Measurements from ENCODE around the gene MBNL1. TPM values are rescaled to one million over a fixed set of nuclear protein-coding genes. Genes with fewer than 3 reads are reported as not detected.
"Not testable (repeated sequence)": the region's sequence is repeated elsewhere in the genome, so short reads cannot be mapped to it uniquely, and the experiment has no call there.

MBNL1 gene
- total RNA-seq, 2 experiments from 2014 or later = 385 to 392 TPM

DNA sequence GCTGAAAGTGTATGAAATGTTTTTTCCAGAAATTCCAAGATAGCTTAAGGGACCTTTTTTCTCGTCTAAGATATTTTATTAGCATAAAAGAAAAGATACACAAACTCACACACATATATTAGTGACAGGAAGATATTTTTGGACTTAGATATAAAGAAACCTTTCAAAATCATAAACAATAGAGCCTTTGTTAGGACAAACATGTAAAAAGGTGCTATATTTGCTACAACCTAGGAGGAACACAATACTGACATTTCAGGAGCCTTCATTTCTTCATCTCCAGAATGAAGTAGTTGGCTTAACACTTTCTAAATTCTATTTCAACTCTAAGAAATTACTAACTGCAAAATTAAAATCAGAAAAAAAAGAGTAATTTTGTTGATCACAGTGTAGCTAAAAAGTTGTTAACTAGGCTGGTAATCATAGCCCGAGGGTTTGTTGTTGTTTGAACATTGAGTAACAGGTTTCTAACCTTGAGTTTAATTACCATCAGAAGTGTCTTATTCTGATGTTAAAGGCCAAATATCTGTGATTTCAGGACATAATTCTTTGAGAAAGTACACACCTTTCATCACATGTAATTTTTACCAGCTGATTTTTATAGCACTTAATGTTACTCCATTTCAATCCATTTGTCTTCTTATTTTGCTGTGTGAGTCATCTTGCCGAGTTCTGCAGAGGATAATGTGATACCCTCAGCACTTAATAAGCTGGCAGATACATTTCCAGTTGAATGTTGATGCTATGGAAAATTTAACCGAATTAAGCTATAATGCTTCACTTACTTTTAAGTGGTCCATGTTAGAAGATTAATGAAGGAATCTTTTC is 97.3 kb downstream of the MBNL1 start:
- no peak for DNase-seq
- Mint-ChIP-seq H3K36me3 (peaks cover 78% of the 10 kb centered on the region), H3K4me1 (peaks cover 80% of the 10 kb centered on the region), H3K9me3 (peaks cover 29% of the 10 kb centered on the region), H3K4me3 (no peak overlapping the region), H3K27ac (no peak overlapping the region), H3K27me3 (no peaks in the 10 kb centered on the region)

DNA sequence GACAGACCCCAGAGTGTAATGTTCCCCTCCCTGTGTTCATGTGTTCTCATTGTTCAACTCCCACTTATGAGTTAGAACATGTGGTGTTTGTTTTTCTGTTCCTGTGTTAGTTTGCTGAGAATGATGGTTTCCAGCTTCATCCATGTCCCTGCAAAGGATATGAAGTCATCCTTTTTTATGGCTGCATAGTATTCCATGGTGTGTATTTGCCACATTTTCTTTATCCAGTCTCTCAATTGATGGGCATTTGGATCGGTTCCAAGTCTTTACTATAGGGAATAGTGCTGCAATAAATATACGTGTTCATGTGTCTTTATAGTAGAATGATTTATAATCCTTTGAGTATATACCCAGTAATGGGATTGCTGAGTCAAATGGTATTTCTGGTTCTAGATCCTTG is 98.5 kb downstream of the MBNL1 start:
- H3K9me3 Mint-ChIP-seq = peaks cover 32% of the 10 kb centered on the region
- DNase-seq, H3K27me3 Mint-ChIP-seq, H3K4me3 Mint-ChIP-seq: not testable (repeated sequence)
- peaks cover 79% of the 10 kb centered on the region for H3K4me1 Mint-ChIP-seq
- H3K36me3 Mint-ChIP-seq = peaks cover 83% of the 10 kb centered on the region
- H3K27ac Mint-ChIP-seq = peak overlapping the region; percentile 71

DNA sequence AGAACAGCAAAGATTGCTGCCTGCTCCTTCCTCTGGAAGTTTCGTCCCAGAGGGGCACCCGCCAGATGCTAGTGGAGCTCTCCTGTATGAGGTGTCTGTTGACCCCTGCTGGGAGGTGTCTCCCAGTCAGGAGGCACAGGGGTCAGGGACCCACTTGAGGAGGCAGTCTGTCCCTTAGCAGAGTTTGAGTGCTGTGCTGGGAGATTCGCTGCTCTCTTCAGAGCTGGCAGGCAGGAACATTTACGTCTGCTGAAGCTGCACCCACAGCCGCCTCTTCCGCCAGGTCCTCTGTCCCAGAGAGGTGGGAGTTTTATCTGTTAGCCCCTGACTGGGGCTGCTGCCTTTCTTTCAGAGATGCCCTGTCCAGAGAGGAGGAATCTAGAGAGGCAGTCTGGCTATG is 103.9 kb downstream of the MBNL1 start:
- Mint-ChIP-seq H3K9me3 (peaks cover 29% of the 10 kb centered on the region), H3K27ac (peak overlapping the region; percentile 46), H3K4me1 (peaks cover 77% of the 10 kb centered on the region), H3K36me3 (peaks cover 82% of the 10 kb centered on the region)
- DNase-seq, H3K4me3 Mint-ChIP-seq, H3K27me3 Mint-ChIP-seq: not testable (repeated sequence)

DNA sequence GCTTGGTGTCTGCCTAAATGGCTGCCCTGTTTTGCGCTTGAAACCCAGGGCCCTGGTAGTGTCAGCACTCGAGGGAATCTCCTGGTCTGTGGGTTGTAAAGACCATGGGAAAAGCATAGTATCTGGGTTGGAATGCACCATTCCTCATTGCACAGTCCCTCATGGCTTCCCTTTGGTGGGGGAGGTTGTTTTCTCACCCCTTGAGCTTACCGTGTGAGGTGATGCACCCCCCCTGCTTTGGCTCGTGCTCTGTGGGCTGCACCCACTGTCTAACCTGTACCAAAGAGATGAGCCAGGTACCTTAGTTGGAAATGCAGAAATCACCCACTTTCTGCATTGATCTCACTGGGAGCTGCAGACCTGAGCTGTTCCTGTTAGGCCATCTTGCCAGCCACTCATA is 104.7 kb downstream of the MBNL1 start:
- Mint-ChIP-seq H3K9me3 (peaks cover 22% of the 10 kb centered on the region), H3K27ac (no peak overlapping the region), H3K36me3 (peaks cover 79% of the 10 kb centered on the region), H3K27me3 (no peaks in the 10 kb centered on the region), H3K4me1 (peaks cover 72% of the 10 kb centered on the region), H3K4me3 (no peak overlapping the region)
- no peak for DNase-seq

DNA sequence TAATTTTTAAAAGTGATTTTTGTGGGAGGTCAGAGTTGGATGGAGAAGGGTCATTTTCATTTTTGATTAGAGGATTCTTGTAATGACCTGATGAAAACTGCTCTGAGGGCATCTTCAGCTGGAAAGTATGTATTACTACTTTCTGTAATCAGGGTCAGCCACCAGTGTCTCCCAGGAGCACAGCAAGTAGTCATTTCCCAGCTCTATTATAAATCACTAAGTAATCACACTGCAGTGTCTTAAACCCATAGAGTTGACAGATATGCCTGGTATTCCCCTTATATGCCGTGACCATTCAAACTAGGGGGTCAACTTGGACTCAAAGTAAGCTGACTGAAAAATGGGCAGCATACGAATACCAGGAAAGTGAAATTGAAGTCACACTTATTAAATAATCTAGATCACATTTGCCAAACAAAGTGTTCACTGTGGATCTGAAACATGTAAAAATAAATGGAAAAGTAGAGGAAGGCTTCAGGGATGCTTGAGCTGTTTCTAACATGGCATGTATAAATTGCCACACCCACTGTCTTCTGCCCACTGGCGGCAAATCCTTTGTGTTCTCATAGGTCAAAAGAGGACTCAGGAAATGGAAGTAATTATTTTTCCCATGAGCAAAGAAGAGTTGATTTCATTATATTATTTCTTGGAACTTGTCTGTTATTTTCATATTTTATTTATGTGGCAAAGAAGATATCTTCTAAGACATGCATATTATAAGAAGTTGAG is 105.7 kb downstream of the MBNL1 start:
- Mint-ChIP-seq H3K36me3 (peaks cover 70% of the 10 kb centered on the region), H3K4me1 (peaks cover 69% of the 10 kb centered on the region), H3K9me3 (peaks cover 21% of the 10 kb centered on the region), H3K27me3 (no peaks in the 10 kb centered on the region), H3K4me3 (no peak overlapping the region), H3K27ac (peak overlapping the region; percentile 14)
- no peak for DNase-seq

DNA sequence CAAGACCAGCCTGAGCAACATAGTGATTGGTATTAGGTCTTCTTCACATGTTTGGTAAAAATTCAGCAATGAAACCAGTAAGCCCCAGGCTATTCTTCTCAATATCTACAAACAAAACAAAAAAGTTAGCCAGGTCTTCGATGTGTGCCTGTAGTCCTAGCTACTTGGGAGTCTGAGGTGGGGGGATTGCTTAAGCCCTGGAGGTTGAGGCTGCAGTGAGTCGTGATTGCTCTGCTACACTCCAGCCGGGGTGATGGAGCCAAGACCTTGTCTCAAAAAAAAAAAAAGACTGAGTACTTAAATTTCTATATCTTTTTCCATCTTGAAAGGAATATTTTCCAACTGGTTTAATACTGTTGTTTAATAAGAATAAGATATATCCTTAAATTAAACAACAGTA is 106.8 kb downstream of the MBNL1 start:
- H3K4me1 Mint-ChIP-seq = peaks cover 67% of the 10 kb centered on the region
- H3K4me3 Mint-ChIP-seq = no peak overlapping the region
- peaks cover 62% of the 10 kb centered on the region for H3K36me3 Mint-ChIP-seq
- H3K27me3 Mint-ChIP-seq = no peaks in the 10 kb centered on the region
- DNase-seq = no peak
- no peak overlapping the region for H3K27ac Mint-ChIP-seq
- peaks cover 14% of the 10 kb centered on the region for H3K9me3 Mint-ChIP-seq

DNA sequence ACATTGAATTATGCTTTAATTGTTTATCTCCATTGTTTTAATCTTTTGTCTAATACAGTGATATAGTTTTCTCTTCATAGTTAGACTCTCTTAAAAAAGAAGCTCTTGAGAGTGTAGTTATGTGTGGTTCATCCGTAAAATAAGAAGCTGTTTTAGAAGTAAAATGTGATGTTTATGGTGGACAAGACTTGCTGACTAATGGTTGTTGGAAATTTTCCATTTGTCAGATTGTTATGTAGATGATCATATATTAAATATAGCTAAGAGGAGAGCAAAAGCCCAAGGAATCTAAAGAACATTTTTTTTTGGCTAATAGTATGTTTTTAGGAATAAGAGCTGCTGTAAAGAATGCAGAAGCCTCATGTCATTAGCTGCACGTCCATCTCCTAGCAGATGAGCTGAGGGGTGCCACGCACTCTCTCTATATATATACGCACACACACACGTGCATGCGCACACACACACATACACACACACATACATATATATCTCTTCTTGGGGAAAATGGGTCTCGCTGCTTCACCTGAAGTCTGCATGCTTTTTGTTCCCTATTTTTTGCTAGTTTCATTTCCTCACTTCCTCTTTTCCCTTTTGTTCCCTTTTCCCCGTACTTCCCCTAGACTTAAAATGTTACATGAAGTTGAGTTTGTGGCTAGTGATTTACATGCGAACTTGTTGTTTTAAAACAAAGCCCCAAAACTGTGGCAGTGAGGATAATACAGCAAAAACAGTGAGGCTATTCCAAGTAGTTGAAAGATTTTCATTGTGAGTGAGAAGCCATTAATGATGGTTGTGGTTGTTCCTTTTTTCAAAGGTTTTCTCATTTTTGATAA is 107.8 kb downstream of the MBNL1 start:
- Mint-ChIP-seq H3K27me3 (no peaks in the 10 kb centered on the region), H3K36me3 (peaks cover 51% of the 10 kb centered on the region), H3K27ac (peak overlapping the region; percentile 80), H3K9me3 (peaks cover 10% of the 10 kb centered on the region), H3K4me3 (no peak overlapping the region), H3K4me1 (peaks cover 60% of the 10 kb centered on the region)
- DNase-seq = no peak

DNA sequence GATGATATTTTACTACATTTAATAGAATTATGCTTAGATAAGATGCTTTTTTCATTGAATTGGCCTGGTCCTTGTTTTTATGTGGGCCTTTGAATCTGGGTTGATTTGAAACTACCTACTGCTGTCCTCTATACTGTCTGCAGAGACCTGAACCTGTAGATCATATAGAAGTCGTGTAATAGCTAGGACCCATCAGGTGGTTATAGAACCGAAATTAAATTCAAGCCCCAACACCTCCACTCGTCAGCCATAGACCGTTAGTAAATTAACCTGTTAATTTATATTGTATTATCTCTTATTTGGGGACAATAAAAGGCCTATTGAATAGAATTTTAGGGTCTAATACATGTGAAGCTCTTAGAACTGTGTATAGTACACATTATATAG is 108.4 kb downstream of the MBNL1 start:
- peaks cover 45% of the 10 kb centered on the region for H3K36me3 Mint-ChIP-seq
- no peak for DNase-seq
- no peaks in the 10 kb centered on the region for H3K27me3 Mint-ChIP-seq
- H3K4me3 Mint-ChIP-seq = no peak overlapping the region
- H3K27ac Mint-ChIP-seq = peak overlapping the region; percentile 80
- peaks cover 60% of the 10 kb centered on the region for H3K4me1 Mint-ChIP-seq
- H3K9me3 Mint-ChIP-seq = peaks cover 7% of the 10 kb centered on the region

DNA sequence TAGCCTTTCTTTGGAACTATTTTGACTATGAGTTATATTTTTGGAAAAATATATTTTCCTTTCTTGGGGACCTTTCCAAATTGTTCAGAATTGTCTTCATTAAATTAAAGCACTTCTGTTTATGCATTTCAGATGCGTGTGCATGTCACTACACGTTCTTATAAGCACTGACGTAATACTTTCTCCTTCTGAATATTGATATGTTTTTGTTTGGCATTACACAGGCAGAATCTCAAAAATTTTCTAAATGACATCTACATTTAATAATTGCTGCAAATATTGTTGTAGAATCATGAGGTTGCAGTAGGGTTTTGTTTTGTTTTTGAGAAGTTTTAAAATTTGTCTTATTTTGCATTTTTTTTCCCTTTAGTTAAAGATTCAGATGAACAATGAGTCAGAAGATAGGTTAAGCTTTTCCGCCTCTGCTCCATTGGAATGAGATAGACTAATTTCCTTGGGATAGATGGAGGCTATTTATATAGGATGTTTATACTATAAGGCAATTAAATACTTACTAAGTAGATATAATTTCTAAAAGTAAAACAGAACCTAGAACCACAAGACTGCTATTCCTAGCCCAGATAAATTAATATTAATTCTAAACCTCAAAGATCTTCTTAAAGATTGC is 110.8 kb downstream of the MBNL1 start:
- Mint-ChIP-seq H3K27me3 (no peaks in the 10 kb centered on the region), H3K4me3 (no peak overlapping the region), H3K27ac (peak overlapping the region; percentile 29), H3K36me3 (peaks cover 40% of the 10 kb centered on the region), H3K4me1 (peaks cover 71% of the 10 kb centered on the region), H3K9me3 (peaks cover 2% of the 10 kb centered on the region)
- no peak for DNase-seq

DNA sequence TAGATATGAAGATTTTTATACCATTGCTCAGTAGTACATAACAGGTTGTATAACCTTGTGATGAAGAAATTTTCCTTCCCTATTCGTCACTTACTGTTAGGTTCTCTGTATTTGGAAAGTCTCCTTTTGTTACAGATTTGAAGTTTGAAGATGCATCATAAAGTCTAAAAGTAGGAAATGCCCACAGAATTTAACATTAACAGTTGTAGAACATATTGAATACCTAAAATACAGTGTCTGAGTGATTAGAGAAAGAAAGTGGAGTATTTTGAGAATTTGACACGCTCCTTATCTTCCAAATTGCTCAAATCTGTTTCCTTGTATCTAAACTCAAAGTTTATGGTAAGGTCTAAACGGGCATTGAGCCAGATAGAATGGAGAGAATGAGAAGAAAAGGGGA is 111.3 kb downstream of the MBNL1 start:
- H3K27ac Mint-ChIP-seq = peak overlapping the region; percentile 75
- no peak for DNase-seq
- no peak overlapping the region for H3K4me3 Mint-ChIP-seq
- no peaks in the 10 kb centered on the region for H3K27me3 Mint-ChIP-seq
- peaks cover 2% of the 10 kb centered on the region for H3K9me3 Mint-ChIP-seq
- H3K36me3 Mint-ChIP-seq = peaks cover 35% of the 10 kb centered on the region
- H3K4me1 Mint-ChIP-seq = peaks cover 71% of the 10 kb centered on the region

DNA sequence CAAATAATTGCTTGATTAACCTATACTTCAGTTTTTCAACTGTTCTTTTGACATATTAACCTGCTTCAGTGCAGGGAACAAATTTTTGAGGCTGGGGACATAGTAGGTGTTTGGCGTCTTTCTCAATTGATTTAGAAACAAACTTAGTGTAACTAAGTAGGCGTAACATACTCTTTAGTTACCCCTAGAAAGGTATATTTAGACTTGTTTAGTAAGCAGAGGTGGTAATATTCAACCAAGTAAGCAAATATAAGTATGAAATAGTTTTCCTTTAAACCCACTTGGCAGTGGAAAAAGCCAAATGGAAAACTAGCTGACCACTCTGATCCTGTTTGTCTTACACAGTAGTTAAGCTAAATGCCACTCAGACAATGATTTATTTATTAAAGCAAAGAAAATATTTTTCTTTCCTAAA is 113.2 kb downstream of the MBNL1 start:
- no peak for DNase-seq
- Mint-ChIP-seq H3K9me3 (peaks cover under 1% of the 10 kb centered on the region), H3K27me3 (no peaks in the 10 kb centered on the region), H3K4me1 (peaks cover 70% of the 10 kb centered on the region), H3K36me3 (peaks cover 31% of the 10 kb centered on the region), H3K4me3 (no peak overlapping the region), H3K27ac (peak overlapping the region; percentile 77)

DNA sequence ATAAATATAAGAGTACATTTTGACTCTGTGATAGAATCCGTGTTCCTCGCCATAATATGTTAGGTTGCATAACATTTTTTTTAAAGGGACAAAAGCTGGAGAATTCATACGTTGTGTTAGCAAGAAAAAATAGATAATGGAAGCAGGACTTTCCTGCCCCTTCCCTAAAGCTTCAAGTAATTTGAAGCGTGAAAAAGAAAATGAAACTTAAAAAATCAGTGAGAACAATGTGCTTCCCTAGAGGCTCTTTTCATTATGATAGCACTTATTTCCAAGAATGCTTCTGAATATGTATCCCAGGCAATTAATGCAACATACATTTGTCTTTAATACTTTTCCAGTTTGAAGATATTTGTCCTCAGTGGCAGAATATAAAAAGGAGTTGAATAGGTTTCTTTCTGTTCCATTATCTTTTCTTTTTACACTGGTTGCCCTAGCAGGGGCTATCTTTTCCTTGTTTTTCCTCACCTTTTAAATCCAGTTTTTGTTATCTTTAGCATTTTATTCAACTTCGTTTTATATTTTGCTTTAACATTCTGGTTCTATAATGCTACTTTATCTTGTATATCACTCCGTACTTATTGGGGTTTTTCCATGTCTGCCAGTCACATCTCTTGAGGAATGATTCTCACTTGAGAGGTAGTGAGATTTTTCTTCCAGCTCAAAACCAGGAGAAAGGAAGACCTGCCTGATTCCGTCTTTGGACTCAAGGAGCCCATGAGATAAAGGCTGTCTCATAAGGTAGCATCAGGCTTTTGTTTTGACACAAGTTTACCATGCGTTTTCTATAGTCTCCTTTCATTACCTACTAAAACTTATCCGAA is 113.8 kb downstream of the MBNL1 start:
- no peak for DNase-seq
- Mint-ChIP-seq H3K27me3 (no peaks in the 10 kb centered on the region), H3K9me3 (no peaks in the 10 kb centered on the region), H3K27ac (peak overlapping the region; percentile 88), H3K4me3 (peak overlapping the region; percentile 63), H3K4me1 (peaks cover 71% of the 10 kb centered on the region), H3K36me3 (peaks cover 29% of the 10 kb centered on the region)

DNA sequence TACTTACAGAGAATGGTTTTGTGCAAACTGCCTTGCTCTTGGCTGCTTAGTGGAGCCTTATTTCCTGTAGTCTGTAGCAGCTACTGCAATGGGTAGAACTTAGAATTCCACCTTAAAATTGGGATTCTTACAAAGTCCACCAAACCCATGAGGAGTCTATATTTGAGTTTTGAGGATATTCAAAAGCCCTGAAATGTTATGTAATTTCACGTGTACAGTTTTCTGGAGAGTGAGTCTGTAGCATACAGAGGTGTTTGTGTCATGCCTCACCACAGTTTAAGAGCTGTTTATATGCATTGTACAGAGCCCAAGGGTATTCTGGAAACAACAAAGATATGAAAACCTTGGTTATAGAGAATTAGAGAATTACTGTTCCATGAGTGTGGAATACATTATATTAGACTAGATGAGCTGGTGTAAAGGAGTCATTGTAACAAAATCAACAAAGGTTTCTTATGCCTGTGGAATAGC is 114.4 kb downstream of the MBNL1 start:
- Mint-ChIP-seq H3K36me3 (peaks cover 23% of the 10 kb centered on the region), H3K27me3 (no peaks in the 10 kb centered on the region), H3K9me3 (no peaks in the 10 kb centered on the region), H3K4me3 (no peak overlapping the region), H3K4me1 (peaks cover 70% of the 10 kb centered on the region), H3K27ac (peak overlapping the region; percentile 88)
- DNase-seq = no peak

DNA sequence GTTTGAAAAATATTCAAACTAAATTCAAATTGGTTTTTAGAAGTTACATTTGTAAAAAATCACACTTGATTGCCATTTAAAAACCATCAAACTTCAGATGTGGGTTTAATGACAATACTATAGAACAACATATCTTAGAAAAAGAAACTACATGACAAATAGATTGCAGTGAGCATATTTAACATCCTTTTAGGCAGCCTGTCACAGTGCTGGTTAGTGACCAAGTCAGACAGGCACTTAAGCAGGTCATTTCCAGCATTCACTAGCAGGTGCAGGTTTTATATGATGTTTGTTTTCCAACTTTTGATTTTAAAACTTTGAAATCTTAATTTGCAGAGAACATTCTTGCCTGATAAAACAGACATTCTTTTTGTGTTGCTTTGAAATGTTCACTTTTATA is 115.7 kb downstream of the MBNL1 start:
- Mint-ChIP-seq H3K4me3 (no peak overlapping the region), H3K27me3 (no peaks in the 10 kb centered on the region), H3K9me3 (no peaks in the 10 kb centered on the region), H3K36me3 (peaks cover 30% of the 10 kb centered on the region), H3K27ac (peak overlapping the region; percentile 58), H3K4me1 (peaks cover 70% of the 10 kb centered on the region)
- DNase-seq = no peak

All from activated naive CD8-positive, alpha-beta T cell treated with anti-CD3 and anti-CD28 coated beads for 36 hours (primary cell).